Measurements from ENCODE around the gene MAGEE1. TPM values are rescaled to one million over a fixed set of nuclear protein-coding genes. Genes with fewer than 3 reads are reported as not detected.

Gene MAGEE1
- total RNA-seq: 1.8 and 2.0 TPM in 2 replicates

- DNase-seq: peak; percentile 92
- H3K36me3 Mint-ChIP-seq (ENCODE audit: low read depth): no peaks in the 10 kb centered on the region
- H3K27ac Mint-ChIP-seq: peak within 1 kb of the TSS; percentile 83
- H3K4me3 Mint-ChIP-seq: peak within 1 kb of the TSS; percentile 88
- peaks cover 7% of the 10 kb centered on the region for H3K4me1 Mint-ChIP-seq
- intact Hi-C loops (cut with micrococcal nuclease): loop anchor here (5.0 to 10.0 kb wide), 2 partner anchors 255 to 1467 kb away; partner anchors contain the start of genes COX7B, MAGT1 and PBDC1
- H3K27me3 Mint-ChIP-seq: no peaks in the 10 kb centered on the region
- no peaks in the 10 kb centered on the region for H3K9me3 Mint-ChIP-seq
Measured at GRCh38 chrX:76427560-76428242, at the start of gene MAGEE1. TSS of gene MAGEE1 (plus strand) at chrX:76427710. CDS start at chrX:76427931, 221 bp downstream.

GRCh38 chrX:76398970-76399369, 28.5 kb upstream of the MAGEE1 start:
- no peaks in the 10 kb centered on the region for H3K27me3 Mint-ChIP-seq
- no peaks in the 10 kb centered on the region for H3K36me3 Mint-ChIP-seq (ENCODE audit: low read depth)
- H3K9me3 Mint-ChIP-seq: no peaks in the 10 kb centered on the region
- intact Hi-C loops (cut with micrococcal nuclease): no loop called here
- H3K27ac Mint-ChIP-seq: no peak overlapping the region
- DNase-seq: no peak
- H3K4me3 Mint-ChIP-seq: no peak overlapping the region
- no peaks in the 10 kb centered on the region for H3K4me1 Mint-ChIP-seq

- H3K36me3 Mint-ChIP-seq (ENCODE audit: low read depth): no peaks in the 10 kb centered on the region
- no peak overlapping the region for H3K4me3 Mint-ChIP-seq
- no peaks in the 10 kb centered on the region for H3K27me3 Mint-ChIP-seq
- no peaks in the 10 kb centered on the region for H3K9me3 Mint-ChIP-seq
- no peak overlapping the region for H3K27ac Mint-ChIP-seq
- intact Hi-C loops (cut with micrococcal nuclease): no loop called here
- DNase-seq: no peak
- no peaks in the 10 kb centered on the region for H3K4me1 Mint-ChIP-seq
Measured at GRCh38 chrX:76407795-76408194, 19.7 kb upstream of the MAGEE1 start.

GRCh38 chrX:76420237-76420636, 7.3 kb upstream of the MAGEE1 start:
- no peaks in the 10 kb centered on the region for H3K36me3 Mint-ChIP-seq (ENCODE audit: low read depth)
- DNase-seq: no peak
- intact Hi-C loops (cut with micrococcal nuclease): loop anchor here (10.0 kb wide), 1 partner anchor 1475 kb away; the partner anchor contains the start of genes COX7B and MAGT1
- peaks cover 3% of the 10 kb centered on the region for H3K27me3 Mint-ChIP-seq
- H3K4me3 Mint-ChIP-seq: no peak overlapping the region
- no peaks in the 10 kb centered on the region for H3K4me1 Mint-ChIP-seq
- no peak overlapping the region for H3K27ac Mint-ChIP-seq
- H3K9me3 Mint-ChIP-seq: no peaks in the 10 kb centered on the region

GRCh38 chrX:76428243-76429130, 977 bp downstream of the MAGEE1 start:
- H3K36me3 Mint-ChIP-seq (ENCODE audit: low read depth): no peaks in the 10 kb centered on the region

GRCh38 chrX:76433219-76433618, 5.7 kb downstream of the MAGEE1 start:
- no peaks in the 10 kb centered on the region for H3K9me3 Mint-ChIP-seq
- H3K27ac Mint-ChIP-seq: no peak overlapping the region
- H3K4me1 Mint-ChIP-seq: peaks cover 4% of the 10 kb centered on the region
- intact Hi-C loops (cut with micrococcal nuclease): no loop called here
- H3K36me3 Mint-ChIP-seq (ENCODE audit: low read depth): no peaks in the 10 kb centered on the region
- no peaks in the 10 kb centered on the region for H3K27me3 Mint-ChIP-seq
- no peak overlapping the region for H3K4me3 Mint-ChIP-seq
- no peak for DNase-seq

More at GRCh38 chrX:76428243-76429130, 977 bp downstream of the MAGEE1 start:
- Mint-ChIP-seq H3K27ac (peak overlapping the region; percentile 83), H3K27me3 (no peaks in the 10 kb centered on the region), H3K4me3 (peak overlapping the region; percentile 88), H3K9me3 (no peaks in the 10 kb centered on the region), H3K4me1 (peaks cover 8% of the 10 kb centered on the region)
- intact Hi-C loops (cut with micrococcal nuclease): loop anchor here (5.0 to 10.0 kb wide), 2 partner anchors 256 to 1466 kb away; partner anchors contain the start of genes COX7B, MAGT1 and PBDC1
- peak; percentile 80 for DNase-seq

- no peak for DNase-seq
- no peak overlapping the region for H3K4me3 Mint-ChIP-seq
- H3K27ac Mint-ChIP-seq: no peak overlapping the region
- no peaks in the 10 kb centered on the region for H3K27me3 Mint-ChIP-seq
- H3K9me3 Mint-ChIP-seq: peaks cover 5% of the 10 kb centered on the region
- H3K4me1 Mint-ChIP-seq: peaks cover 4% of the 10 kb centered on the region
- intact Hi-C loops (cut with micrococcal nuclease): no loop called here
- H3K36me3 Mint-ChIP-seq (ENCODE audit: low read depth): no peaks in the 10 kb centered on the region
Measured at GRCh38 chrX:76434103-76434741, 6.7 kb downstream of the MAGEE1 start.

GRCh38 chrX:76439188-76439587, 11.7 kb downstream of the MAGEE1 start:
- Mint-ChIP-seq H3K27me3 (no peaks in the 10 kb centered on the region), H3K27ac (no peak overlapping the region), H3K4me1 (no peaks in the 10 kb centered on the region), H3K36me3 (ENCODE audit: low read depth) (no peaks in the 10 kb centered on the region), H3K4me3 (no peak overlapping the region), H3K9me3 (peaks cover 5% of the 10 kb centered on the region)
- DNase-seq: no peak
- intact Hi-C loops (cut with micrococcal nuclease): no loop called here

GRCh38 chrX:76453737-76454406, 26.4 kb downstream of the MAGEE1 start:
- intact Hi-C loops (cut with micrococcal nuclease): loop anchor here (1.0 kb wide), 1 partner anchor 175 kb away; no protein-coding TSS in a partner anchor
- no peaks in the 10 kb centered on the region for H3K4me1 Mint-ChIP-seq
- no peak for DNase-seq
- no peaks in the 10 kb centered on the region for H3K27me3 Mint-ChIP-seq
- no peaks in the 10 kb centered on the region for H3K9me3 Mint-ChIP-seq
- H3K36me3 Mint-ChIP-seq (ENCODE audit: low read depth): no peaks in the 10 kb centered on the region
- H3K4me3 Mint-ChIP-seq: no peak overlapping the region
- H3K27ac Mint-ChIP-seq: no peak overlapping the region

GRCh38 chrX:76454456-76454927, 27.0 kb downstream of the MAGEE1 start:
- no peak overlapping the region for H3K4me3 Mint-ChIP-seq
- DNase-seq: peak; percentile 63
- intact Hi-C loops (cut with micrococcal nuclease): loop anchor here (1.0 kb wide), 1 partner anchor 175 kb away; no protein-coding TSS in a partner anchor
- H3K27me3 Mint-ChIP-seq: no peaks in the 10 kb centered on the region
- H3K4me1 Mint-ChIP-seq: no peaks in the 10 kb centered on the region
- H3K9me3 Mint-ChIP-seq: no peaks in the 10 kb centered on the region
- H3K36me3 Mint-ChIP-seq (ENCODE audit: low read depth): no peaks in the 10 kb centered on the region
- H3K27ac Mint-ChIP-seq: no peak overlapping the region

- H3K27ac Mint-ChIP-seq: no peak overlapping the region
- intact Hi-C loops (cut with micrococcal nuclease): no loop called here
Measured at GRCh38 chrX:76477353-76477752, 49.8 kb downstream of the MAGEE1 start.

More at GRCh38 chrX:76477353-76477752, 49.8 kb downstream of the MAGEE1 start:
- Mint-ChIP-seq H3K9me3 (peaks cover 9% of the 10 kb centered on the region), H3K4me3 (no peak overlapping the region), H3K27me3 (no peaks in the 10 kb centered on the region), H3K36me3 (ENCODE audit: low read depth) (no peaks in the 10 kb centered on the region), H3K4me1 (no peaks in the 10 kb centered on the region)
- no peak for DNase-seq
